Amniotic stem cell (primary cell): ENCODE measurements around the gene TSPAN2.
"Not testable (repeated sequence)": the region's sequence is repeated elsewhere in the genome, so short reads cannot be mapped to it uniquely, and the experiment has no call there.

Experiments used
- DNase-seq: peaks from one replicate; lab custom pipeline; 2025; lab: John Stamatoyannopoulos, UW

TSPAN2 gene

DNA sequence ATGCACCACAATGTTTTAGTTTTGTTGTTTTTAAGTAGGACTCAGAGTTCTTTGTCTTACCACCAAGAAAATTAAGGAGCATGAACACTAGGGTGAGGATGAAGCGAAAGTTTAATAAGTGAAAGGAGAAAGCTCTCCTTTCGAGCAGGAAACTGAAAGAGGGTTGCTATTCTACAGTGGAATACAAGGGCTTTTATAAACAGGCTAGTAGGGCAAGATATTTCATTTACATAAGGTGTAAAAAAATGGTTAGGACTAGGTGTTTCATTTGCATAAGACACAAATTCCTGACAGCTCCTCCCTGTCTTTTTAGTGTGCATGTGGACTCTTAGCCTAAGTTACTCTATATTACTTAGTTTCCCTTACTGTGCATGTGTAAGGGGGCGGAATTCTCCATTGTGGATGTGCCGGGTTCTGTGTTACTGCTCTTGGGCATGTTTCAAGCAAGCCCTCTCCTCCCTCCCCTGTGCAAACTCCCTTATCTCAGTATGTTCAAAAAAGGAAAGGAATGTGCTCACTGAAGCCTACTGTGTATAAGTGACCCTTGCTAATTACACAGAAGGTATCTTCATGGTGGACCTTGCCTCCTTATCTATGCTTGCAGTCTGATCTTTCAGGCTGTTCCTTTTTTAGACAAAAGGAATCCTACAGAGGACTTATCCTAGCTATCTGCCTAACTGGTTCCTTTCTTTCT lies 52.3 kb downstream of the TSPAN2 start:
- DNase-seq: no peak

DNA sequence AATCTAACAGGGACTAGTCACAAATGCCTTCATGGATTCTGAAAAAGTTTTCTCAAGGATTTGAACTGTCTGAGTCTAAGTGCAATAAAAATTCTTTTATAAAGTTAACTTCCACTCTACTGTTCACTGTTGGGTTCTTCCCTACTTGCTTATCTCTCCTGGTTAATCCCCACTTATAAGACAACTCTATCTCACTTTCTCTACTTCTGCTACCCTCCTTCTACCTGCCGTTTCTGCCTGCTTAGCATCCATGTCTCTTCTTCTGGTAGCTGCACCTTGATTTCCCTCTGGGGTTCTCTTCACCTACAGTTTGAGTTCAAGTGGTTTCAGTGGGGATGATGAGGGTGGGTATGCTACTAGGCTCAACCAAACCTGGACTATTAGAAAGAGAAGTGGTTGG lies 53.7 kb downstream of the TSPAN2 start:
- DNase-seq: no peak

GRCh38 chr1:115031595-115031994 lies 57.7 kb downstream of the TSPAN2 start:
- no peak for DNase-seq

- DNase-seq: no peak
Observed at GRCh38 chr1:115029526-115029925, 59.8 kb downstream of the TSPAN2 start, which contains the start of gene TSHB. TSS of gene TSHB (plus strand) at chr1:115029826. CDS start at chr1:115033363, 3,537 bp downstream.

GRCh38 chr1:115023593-115023992 lies 65.7 kb downstream of the TSPAN2 start:
- no peak for DNase-seq

DNA sequence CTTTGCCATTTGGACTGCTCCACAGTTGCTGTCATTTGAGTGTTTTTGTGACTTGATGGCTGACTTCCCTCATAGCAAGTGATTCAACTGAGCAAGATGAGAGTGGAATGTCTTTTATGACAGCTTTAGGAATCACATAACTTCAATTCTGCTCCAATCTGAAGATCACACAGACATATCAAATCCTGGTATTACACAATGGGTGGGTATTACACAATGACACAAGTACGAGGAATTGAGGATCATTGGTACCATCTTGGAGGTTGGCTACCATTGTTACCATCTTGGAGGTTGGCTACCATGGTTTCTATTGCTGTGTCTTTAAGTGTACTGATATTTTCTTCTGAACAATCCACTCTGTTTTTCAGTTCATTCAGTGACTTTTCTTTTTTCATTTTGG lies 68.2 kb downstream of the TSPAN2 start:
- DNase-seq: no peak

DNA sequence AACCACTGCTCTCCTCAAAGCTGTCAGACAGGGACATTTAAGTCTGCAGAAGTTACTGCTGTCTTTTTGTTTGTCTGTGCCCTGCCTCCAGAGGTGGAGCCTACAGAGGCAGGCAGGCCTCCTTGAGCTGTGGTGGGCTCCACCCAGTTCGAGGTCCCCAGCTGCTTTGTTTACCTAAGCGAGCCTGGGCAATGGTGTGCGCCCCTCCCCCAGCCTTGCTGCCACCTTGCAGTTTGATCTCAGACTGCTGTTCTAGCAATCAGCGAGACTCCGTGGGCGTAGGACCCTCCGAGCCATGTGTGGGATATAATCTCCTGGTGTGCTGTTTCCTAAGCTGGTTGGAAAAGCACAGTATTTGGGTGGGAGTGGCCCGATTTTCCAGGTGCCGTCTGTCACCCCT lies 69.8 kb downstream of the TSPAN2 start:
- DNase-seq: not testable (repeated sequence)

- DNase-seq: no peak
Observed at GRCh38 chr1:115013792-115014191, 75.5 kb downstream of the TSPAN2 start.

- no peak for DNase-seq
Observed at GRCh38 chr1:115012434-115012833, 76.9 kb downstream of the TSPAN2 start.

DNA sequence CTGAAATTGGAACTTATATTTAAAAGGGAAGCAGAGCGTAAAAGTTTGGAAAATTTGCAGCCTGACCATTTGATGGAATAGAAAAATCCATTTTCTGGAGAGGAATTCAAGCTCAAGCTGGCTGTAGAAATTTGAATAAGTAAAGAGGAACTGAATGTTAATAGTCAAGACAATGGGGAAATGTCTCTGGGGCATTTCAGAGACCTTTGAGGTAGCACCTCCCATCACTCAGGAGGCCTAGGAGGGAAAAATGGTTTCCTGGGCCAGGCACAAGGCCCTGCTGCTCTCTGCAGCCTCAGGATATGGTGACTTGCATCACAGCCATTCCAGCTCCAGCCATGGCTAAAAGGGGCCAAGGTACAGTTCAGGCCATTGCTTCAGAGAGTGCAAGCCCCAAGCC lies 77.3 kb downstream of the TSPAN2 start:
- DNase-seq: no peak

DNA sequence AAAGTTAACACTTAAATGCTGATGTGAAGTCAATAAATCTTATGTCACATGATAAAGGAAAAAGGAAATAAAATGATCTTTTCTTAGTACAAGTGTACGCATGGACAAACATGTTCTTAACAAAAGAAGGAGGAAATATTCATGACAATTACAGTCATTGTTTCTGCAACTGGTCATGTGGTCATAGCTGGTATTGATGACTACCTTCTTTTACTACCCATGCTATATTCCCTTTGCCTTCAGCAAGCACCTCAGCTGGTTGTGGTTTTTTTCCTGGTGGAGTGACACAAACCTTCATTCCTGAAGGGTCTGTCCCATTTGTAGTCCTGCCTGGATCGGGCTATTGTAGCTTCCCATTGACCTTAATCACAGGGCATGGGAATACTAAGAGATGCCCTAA lies 83.1 kb downstream of the TSPAN2 start:
- DNase-seq: no peak
